Measurements from ENCODE around the gene CEP162.
"Not testable (repeated sequence)": the region's sequence is repeated elsewhere in the genome, so short reads cannot be mapped to it uniquely, and the experiment has no call there.

DNA sequence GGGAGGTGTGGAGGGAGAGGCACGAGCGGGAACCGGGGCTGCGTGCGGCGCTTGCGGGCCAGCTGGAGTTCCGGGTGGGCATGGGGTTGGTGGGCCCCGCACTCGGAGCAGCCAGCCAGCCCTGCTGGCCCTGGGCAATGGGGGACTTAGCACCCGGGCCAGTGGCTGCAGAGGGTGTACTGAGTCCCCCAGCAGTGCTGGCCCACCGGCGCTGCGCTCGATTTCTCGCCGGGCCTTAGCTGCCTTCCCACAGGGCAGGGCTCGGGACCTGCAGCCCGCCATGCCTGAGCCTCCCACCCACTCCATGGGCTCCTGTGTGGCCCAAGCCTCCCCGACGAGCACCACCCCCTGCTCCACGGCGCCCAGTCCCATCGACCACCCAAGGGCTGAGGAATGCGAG, 38.1 kb downstream of the CEP162 start:
- not testable (repeated sequence) for TF ChIP-seq EZH2phosphoT487 (IDR thresholded peaks at IDR 0.05; ENCODE audit: low read depth, severe bottlenecking, unreplicated experiment); EZH2 (IDR thresholded peaks at IDR 0.05; ENCODE audit: borderline replicate concordance)
- TF ChIP-seq, protein P1, sequence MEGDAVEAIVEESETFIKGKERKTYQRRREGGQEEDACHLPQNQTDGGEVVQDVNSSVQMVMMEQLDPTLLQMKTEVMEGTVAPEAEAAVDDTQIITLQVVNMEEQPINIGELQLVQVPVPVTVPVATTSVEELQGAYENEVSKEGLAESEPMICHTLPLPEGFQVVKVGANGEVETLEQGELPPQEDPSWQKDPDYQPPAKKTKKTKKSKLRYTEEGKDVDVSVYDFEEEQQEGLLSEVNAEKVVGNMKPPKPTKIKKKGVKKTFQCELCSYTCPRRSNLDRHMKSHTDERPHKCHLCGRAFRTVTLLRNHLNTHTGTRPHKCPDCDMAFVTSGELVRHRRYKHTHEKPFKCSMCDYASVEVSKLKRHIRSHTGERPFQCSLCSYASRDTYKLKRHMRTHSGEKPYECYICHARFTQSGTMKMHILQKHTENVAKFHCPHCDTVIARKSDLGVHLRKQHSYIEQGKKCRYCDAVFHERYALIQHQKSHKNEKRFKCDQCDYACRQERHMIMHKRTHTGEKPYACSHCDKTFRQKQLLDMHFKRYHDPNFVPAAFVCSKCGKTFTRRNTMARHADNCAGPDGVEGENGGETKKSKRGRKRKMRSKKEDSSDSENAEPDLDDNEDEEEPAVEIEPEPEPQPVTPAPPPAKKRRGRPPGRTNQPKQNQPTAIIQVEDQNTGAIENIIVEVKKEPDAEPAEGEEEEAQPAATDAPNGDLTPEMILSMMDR (IDR thresholded peaks at IDR 0.05; ENCODE audit: poor library complexity), result not testable (repeated sequence)

Measured in hepatocyte (in vitro differentiated cells).